Right lobe of liver (tissue), 4 donors: ENCODE data around the gene DEF6.

Experiments
- CTCF ChIP-seq, 4 donors: fragments of 200-600 bp in 3 of 4; fragments of 450-650 bp in 1 of 4; IDR thresholded peaks; one replicate each; pipeline versions ENCODE4 v1.5.1 to v1.8.0; 2016 to 2022; ENCODE audit warnings: antibody characterized with exemption in 4 of 4, mild to moderate bottlenecking in 2 of 4
- POLR2A ChIP-seq: fragments of 450-650 bp; IDR thresholded peaks from one replicate; pipeline ENCODE4 v1.6.1; 2017; ENCODE audit warnings: antibody characterized with exemption, mild to moderate bottlenecking
- donor health status: DM: no; HTN: no; CAD: no.
- donor health status: DM: no; HTN: no; CAD: no.
- donor health status: DM: no; HTN: yes; CAD: no.

DNA sequence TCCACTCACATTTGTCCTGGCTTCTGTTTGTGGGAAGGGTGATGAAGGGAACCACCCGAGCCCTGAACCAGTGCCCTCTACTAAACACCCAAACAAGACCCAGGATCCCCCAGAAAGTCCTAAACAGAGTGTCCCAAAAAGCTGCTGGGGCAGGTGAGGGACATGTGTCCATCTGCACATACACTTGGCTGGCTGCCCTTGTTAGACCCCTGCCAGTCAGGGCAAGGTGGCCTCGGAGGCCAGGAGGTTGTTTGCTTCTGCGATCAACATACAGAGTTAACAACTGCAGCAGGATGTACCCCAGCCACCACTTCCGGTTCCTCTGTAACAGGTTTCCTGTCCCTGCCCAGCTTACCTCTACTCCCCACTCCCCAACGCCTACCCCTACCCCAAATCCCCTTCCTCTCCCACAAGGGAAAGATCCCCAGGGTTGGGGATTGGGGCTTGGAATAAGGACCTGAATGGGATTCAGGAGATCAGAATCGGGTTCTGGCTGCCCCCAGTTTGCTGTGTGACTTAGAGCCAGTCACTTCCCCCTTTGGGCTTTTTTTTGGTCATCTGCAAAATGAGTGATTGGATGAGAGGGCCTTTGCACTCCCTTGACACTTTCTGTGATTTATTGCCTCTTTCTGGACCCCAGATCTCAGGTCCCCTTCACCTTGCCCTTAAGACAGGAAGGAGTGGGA, 13.9 kb downstream of the DEF6 start:
- TF ChIP-seq POLR2A (no peak), CTCF (IDR thresholded peaks at IDR 0.05) (no peak)
